ENCODE measurements around the gene SMYD3. TPM values are rescaled to one million over a fixed set of nuclear protein-coding genes. Genes with fewer than 3 reads are reported as not detected.

The SMYD3 gene
- total RNA-seq, 1 donor from 2014 or later: 80.8 TPM

- Mint-ChIP-seq H3K27me3 (ENCODE audit: low read depth, unreplicated experiment) (no peaks in the 10 kb centered on the region), H3K4me3 (ENCODE audit: unreplicated experiment) (no peak overlapping the region), H3K27ac (ENCODE audit: unreplicated experiment) (peak overlapping the region; percentile 78), H3K36me3 (ENCODE audit: low read depth, unreplicated experiment) (peaks cover 13% of the 10 kb centered on the region), H3K9me3 (ENCODE audit: unreplicated experiment) (no peaks in the 10 kb centered on the region), H3K4me1 (ENCODE audit: low read depth, unreplicated experiment) (peaks cover 15% of the 10 kb centered on the region)
- no peaks in the 10 kb centered on the region for H4K20me1 ChIP-seq (ENCODE audit: insufficient read depth, low read length)
- DNase-seq (ENCODE audit: low read depth) (no peak), FAIRE-seq (no peak)
- no peaks in the 10 kb centered on the region for H3K9me3 ChIP-seq (ENCODE audit: insufficient read depth, low read depth, low read length)
- peaks cover 12% of the 10 kb centered on the region for H3K4me1 ChIP-seq (ENCODE audit: insufficient read depth, low read length)
- no peak for TF ChIP-seq EZH2 (IDR thresholded peaks at IDR 0.05; ENCODE audit: insufficient read depth, low read length)
- TF ChIP-seq CTCF (IDR thresholded peaks at IDR 0.05; ENCODE audit: insufficient read depth, low read depth, low read length): no peak
- H2AFZ ChIP-seq (ENCODE audit: low read depth, low read length): no peak overlapping the region
- H3K27me3 ChIP-seq (ENCODE audit: insufficient read depth, low read length): no peaks in the 10 kb centered on the region
- no peaks in the 10 kb centered on the region for H3K79me2 ChIP-seq (ENCODE audit: insufficient read depth, low read length)
- no peak overlapping the region for H3K4me3 ChIP-seq (ENCODE audit: insufficient read depth, low read depth, low read length)
- no peak overlapping the region for H3K27ac ChIP-seq (ENCODE audit: low read depth, low read length)
- no peak overlapping the region for H3K9ac ChIP-seq (ENCODE audit: low read length)
- H3K4me2 ChIP-seq (ENCODE audit: low read length): no peak overlapping the region
- no peaks in the 10 kb centered on the region for H3K36me3 ChIP-seq (ENCODE audit: insufficient read depth, low read length)
Observed at GRCh38 chr1:245825128-245825901, 681.8 kb downstream of the SMYD3 start.

- H3K27me3 ChIP-seq (ENCODE audit: insufficient read depth, low read length): no peaks in the 10 kb centered on the region
- no peak overlapping the region for H3K4me3 Mint-ChIP-seq (ENCODE audit: unreplicated experiment)
- H3K9me3 Mint-ChIP-seq (ENCODE audit: unreplicated experiment): no peaks in the 10 kb centered on the region
- no peaks in the 10 kb centered on the region for H4K20me1 ChIP-seq (ENCODE audit: insufficient read depth, low read length)
- FAIRE-seq: no peak
- H2AFZ ChIP-seq (ENCODE audit: low read depth, low read length): peak overlapping the region; percentile 29
- H3K9ac ChIP-seq (ENCODE audit: low read length): peak overlapping the region; percentile 20
- H3K27me3 Mint-ChIP-seq (ENCODE audit: low read depth, unreplicated experiment): no peaks in the 10 kb centered on the region
- no peaks in the 10 kb centered on the region for H3K9me3 ChIP-seq (ENCODE audit: insufficient read depth, low read depth, low read length)
- no peak for TF ChIP-seq EZH2 (IDR thresholded peaks at IDR 0.05; ENCODE audit: insufficient read depth, low read length)
- TF ChIP-seq CTCF (IDR thresholded peaks at IDR 0.05; ENCODE audit: insufficient read depth, low read depth, low read length): no peak
- peaks cover 13% of the 10 kb centered on the region for H3K36me3 Mint-ChIP-seq (ENCODE audit: low read depth, unreplicated experiment)
- H3K4me2 ChIP-seq (ENCODE audit: low read length): peak overlapping the region; percentile 62
- H3K27ac Mint-ChIP-seq (ENCODE audit: unreplicated experiment): peak overlapping the region; percentile 95
- H3K27ac ChIP-seq (ENCODE audit: low read depth, low read length): peak overlapping the region; percentile 89
- no peak for DNase-seq (ENCODE audit: low read depth)
- no peaks in the 10 kb centered on the region for H3K36me3 ChIP-seq (ENCODE audit: insufficient read depth, low read length)
- H3K4me3 ChIP-seq (ENCODE audit: insufficient read depth, low read depth, low read length): no peak overlapping the region
- no peaks in the 10 kb centered on the region for H3K79me2 ChIP-seq (ENCODE audit: insufficient read depth, low read length)
- H3K4me1 ChIP-seq (ENCODE audit: insufficient read depth, low read length): peaks cover 12% of the 10 kb centered on the region
- H3K4me1 Mint-ChIP-seq (ENCODE audit: low read depth, unreplicated experiment): peaks cover 15% of the 10 kb centered on the region
Observed at GRCh38 chr1:245823408-245824147, 683.5 kb downstream of the SMYD3 start.

All from astrocyte (in vitro differentiated cells and primary cell).